Measurements from ENCODE around the gene CCR1.

DNA sequence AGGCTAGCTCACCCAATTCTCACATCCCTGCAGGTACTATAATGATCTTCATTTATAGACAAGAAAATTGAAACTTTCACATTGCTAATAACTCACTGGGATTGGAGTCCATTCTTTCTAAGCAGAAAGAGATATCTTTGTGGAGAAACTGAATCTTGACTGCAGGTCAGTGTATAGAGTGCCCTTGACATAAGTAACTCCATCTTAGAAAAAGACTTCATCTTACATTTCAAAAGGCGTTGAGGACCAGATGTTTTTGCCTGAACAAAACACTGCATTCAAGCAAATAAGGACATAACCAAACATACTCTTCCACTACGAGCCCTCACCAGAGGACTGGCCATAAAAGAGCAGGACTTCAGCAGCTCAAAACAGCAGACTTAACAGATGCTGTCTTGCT is 27.3 kb upstream of the CCR1 start:
- no peak for TF ChIP-seq TAF1 (conservative IDR thresholded peaks at IDR 0.05)
- TF ChIP-seq YY1 (IDR thresholded peaks at IDR 0.05), result no peak
- TF ChIP-seq, protein P1, sequence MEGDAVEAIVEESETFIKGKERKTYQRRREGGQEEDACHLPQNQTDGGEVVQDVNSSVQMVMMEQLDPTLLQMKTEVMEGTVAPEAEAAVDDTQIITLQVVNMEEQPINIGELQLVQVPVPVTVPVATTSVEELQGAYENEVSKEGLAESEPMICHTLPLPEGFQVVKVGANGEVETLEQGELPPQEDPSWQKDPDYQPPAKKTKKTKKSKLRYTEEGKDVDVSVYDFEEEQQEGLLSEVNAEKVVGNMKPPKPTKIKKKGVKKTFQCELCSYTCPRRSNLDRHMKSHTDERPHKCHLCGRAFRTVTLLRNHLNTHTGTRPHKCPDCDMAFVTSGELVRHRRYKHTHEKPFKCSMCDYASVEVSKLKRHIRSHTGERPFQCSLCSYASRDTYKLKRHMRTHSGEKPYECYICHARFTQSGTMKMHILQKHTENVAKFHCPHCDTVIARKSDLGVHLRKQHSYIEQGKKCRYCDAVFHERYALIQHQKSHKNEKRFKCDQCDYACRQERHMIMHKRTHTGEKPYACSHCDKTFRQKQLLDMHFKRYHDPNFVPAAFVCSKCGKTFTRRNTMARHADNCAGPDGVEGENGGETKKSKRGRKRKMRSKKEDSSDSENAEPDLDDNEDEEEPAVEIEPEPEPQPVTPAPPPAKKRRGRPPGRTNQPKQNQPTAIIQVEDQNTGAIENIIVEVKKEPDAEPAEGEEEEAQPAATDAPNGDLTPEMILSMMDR (IDR thresholded peaks at IDR 0.05; ENCODE audit: low read depth, low read length, missing input control), result no peak
- TF ChIP-seq RAD21 (IDR thresholded peaks at IDR 0.05), result no peak
- TF ChIP-seq SP1 (IDR thresholded peaks at IDR 0.05), result no peak
- TF ChIP-seq HNF4G (IDR thresholded peaks at IDR 0.05), result no peak
- TF ChIP-seq, protein P2, sequence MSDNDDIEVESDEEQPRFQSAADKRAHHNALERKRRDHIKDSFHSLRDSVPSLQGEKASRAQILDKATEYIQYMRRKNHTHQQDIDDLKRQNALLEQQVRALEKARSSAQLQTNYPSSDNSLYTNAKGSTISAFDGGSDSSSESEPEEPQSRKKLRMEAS (IDR thresholded peaks at IDR 0.05), result no peak
- TF ChIP-seq FOXA1 (IDR thresholded peaks at IDR 0.05), result no peak
- no peak for TF ChIP-seq JUND (IDR thresholded peaks at IDR 0.05)
- TF ChIP-seq, protein P3, sequence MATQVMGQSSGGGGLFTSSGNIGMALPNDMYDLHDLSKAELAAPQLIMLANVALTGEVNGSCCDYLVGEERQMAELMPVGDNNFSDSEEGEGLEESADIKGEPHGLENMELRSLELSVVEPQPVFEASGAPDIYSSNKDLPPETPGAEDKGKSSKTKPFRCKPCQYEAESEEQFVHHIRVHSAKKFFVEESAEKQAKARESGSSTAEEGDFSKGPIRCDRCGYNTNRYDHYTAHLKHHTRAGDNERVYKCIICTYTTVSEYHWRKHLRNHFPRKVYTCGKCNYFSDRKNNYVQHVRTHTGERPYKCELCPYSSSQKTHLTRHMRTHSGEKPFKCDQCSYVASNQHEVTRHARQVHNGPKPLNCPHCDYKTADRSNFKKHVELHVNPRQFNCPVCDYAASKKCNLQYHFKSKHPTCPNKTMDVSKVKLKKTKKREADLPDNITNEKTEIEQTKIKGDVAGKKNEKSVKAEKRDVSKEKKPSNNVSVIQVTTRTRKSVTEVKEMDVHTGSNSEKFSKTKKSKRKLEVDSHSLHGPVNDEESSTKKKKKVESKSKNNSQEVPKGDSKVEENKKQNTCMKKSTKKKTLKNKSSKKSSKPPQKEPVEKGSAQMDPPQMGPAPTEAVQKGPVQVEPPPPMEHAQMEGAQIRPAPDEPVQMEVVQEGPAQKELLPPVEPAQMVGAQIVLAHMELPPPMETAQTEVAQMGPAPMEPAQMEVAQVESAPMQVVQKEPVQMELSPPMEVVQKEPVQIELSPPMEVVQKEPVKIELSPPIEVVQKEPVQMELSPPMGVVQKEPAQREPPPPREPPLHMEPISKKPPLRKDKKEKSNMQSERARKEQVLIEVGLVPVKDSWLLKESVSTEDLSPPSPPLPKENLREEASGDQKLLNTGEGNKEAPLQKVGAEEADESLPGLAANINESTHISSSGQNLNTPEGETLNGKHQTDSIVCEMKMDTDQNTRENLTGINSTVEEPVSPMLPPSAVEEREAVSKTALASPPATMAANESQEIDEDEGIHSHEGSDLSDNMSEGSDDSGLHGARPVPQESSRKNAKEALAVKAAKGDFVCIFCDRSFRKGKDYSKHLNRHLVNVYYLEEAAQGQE (IDR thresholded peaks at IDR 0.05), result no peak
- no peak for TF ChIP-seq GABPA (IDR thresholded peaks at IDR 0.05 in 1 of 2, conservative IDR thresholded peaks at IDR 0.05 in 1 of 2)
- TF ChIP-seq EGR1 (IDR thresholded peaks at IDR 0.05; ENCODE audit: low read depth in 2 of 2), result no peak
